ENCODE measurements around the gene MAPKAP1.

DNA sequence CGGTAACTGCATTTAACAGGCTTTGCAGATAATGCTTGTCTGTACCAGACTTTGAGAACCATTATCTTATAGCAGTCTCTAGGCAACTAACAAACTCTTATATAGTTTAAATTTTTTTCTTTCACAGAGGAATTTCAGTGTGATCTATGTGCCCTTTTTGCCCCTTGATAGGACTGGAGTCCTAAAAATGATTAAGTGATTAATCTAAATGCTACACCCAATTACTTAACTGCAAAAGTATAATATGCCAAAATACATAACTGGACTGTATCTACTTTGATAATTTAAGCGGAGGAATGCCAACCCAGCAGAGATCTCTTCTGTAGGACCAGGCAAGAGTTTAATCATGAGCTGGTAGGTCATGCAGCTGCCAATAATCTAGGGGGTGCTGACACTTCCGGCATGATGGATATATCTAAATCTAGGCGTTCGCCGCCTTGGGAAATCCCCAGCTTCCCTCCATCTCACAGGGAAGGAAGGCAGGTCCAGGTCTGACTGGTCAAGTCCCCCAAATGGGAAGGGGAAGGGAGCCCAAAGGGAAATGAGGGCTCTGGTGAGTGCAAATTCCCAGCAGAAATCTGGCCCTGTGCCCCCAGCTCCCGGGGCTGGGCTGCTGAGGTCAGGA, 239.8 kb downstream of the MAPKAP1 start:
- TF ChIP-seq CAMTA2 (CRISPR knock-in tag; conservative IDR thresholded peaks at IDR 0.05): no peak
- no peak for TF ChIP-seq MIER1 (IDR thresholded peaks at IDR 0.05; ENCODE audit: low read depth)
- TF ChIP-seq SMC3 (conservative IDR thresholded peaks at IDR 0.05; ENCODE audit: insufficient read depth, low read depth, low read length): no peak
- no peak for TF ChIP-seq ZNF764 (CRISPR knock-in tag; IDR thresholded peaks at IDR 0.05; ENCODE audit: low read depth)
- TF ChIP-seq ARID1B (IDR thresholded peaks at IDR 0.05): no peak

All from K562 (cell line).